ENCODE data around the gene EXOC4.

The EXOC4 gene

GRCh38 chr7:133573554-133574265, 320.8 kb downstream of the EXOC4 start:
- no peak for DNase-seq (ENCODE audit: low read depth in 2 of 2)

GRCh38 chr7:133575726-133576440, 323.0 kb downstream of the EXOC4 start:
- DNase-seq (ENCODE audit: low read depth in 2 of 2), result no peak

- DNase-seq (ENCODE audit: low read depth in 2 of 2), result no peak
Observed at GRCh38 chr7:133576612-133577168, 323.8 kb downstream of the EXOC4 start.

GRCh38 chr7:133582766-133583523, 330.1 kb downstream of the EXOC4 start:
- no peak for DNase-seq (ENCODE audit: low read depth in 2 of 2)

- DNase-seq (ENCODE audit: low read depth in 2 of 2), result no peak
Observed at GRCh38 chr7:133583545-133584171, 330.8 kb downstream of the EXOC4 start.

- DNase-seq (ENCODE audit: low read depth in 2 of 2), result no peak
Observed at GRCh38 chr7:133584956-133585668, 332.2 kb downstream of the EXOC4 start.

GRCh38 chr7:133586253-133586652, 333.4 kb downstream of the EXOC4 start:
- DNase-seq (ENCODE audit: low read depth in 2 of 2), result no peak

GRCh38 chr7:133587903-133588302, 335.0 kb downstream of the EXOC4 start:
- no peak for DNase-seq (ENCODE audit: low read depth in 2 of 2)

GRCh38 chr7:133590795-133591194, 337.9 kb downstream of the EXOC4 start:
- no peak for DNase-seq (ENCODE audit: low read depth in 2 of 2)

- DNase-seq (ENCODE audit: low read depth in 2 of 2), result no peak
Observed at GRCh38 chr7:133591704-133592340, 338.9 kb downstream of the EXOC4 start.

- DNase-seq (ENCODE audit: low read depth in 2 of 2), result no peak
Observed at GRCh38 chr7:133593561-133593960, 340.7 kb downstream of the EXOC4 start.

- no peak for DNase-seq (ENCODE audit: low read depth in 2 of 2)
Observed at GRCh38 chr7:133601617-133602016, 348.7 kb downstream of the EXOC4 start.

GRCh38 chr7:133602291-133602690, 349.4 kb downstream of the EXOC4 start:
- no peak for DNase-seq (ENCODE audit: low read depth in 2 of 2)

GRCh38 chr7:133606991-133607390, 354.1 kb downstream of the EXOC4 start:
- no peak for DNase-seq (ENCODE audit: low read depth in 2 of 2)

- no peak for DNase-seq (ENCODE audit: low read depth in 2 of 2)
Observed at GRCh38 chr7:133609806-133610205, 356.9 kb downstream of the EXOC4 start.

GRCh38 chr7:133611955-133612354, 359.1 kb downstream of the EXOC4 start:
- no peak for DNase-seq (ENCODE audit: low read depth in 2 of 2)

- DNase-seq (ENCODE audit: low read depth in 2 of 2), result no peak
Observed at GRCh38 chr7:133613250-133613790, 360.4 kb downstream of the EXOC4 start.

- DNase-seq (ENCODE audit: low read depth in 2 of 2), result no peak
Observed at GRCh38 chr7:133614251-133614650, 361.4 kb downstream of the EXOC4 start.

- no peak for DNase-seq (ENCODE audit: low read depth in 2 of 2)
Observed at GRCh38 chr7:133618970-133619369, 366.1 kb downstream of the EXOC4 start.

GRCh38 chr7:133619491-133619890, 366.6 kb downstream of the EXOC4 start:
- no peak for DNase-seq (ENCODE audit: low read depth in 2 of 2)
